Neural cell (in vitro differentiated cells): ENCODE measurements around the gene PTPRG. TPM values are rescaled to one million over a fixed set of nuclear protein-coding genes. Genes with fewer than 3 reads are reported as not detected.

ENCODE experiments used
- H2AFZ ChIP-seq: fragments of 200-600, 300-800 bp; sonication (generic), shearing (Covaris generic); 2 replicates; pipeline ENCODE4 v1.6.0; 2014; ENCODE audit warnings: low read depth, mild to moderate bottlenecking, antibody characterized with exemption, low read length, moderate library complexity
- H3F3A ChIP-seq: fragments of 200-600 bp; shearing (Covaris generic); 2 replicates; pipeline ENCODE4 v1.6.1; 2016; ENCODE audit warnings: mild to moderate bottlenecking, moderate library complexity, mixed read lengths, antibody characterized with exemption, low read length; ENCODE audit not compliant: insufficient read depth, poor library complexity, severe bottlenecking
- H3K27ac ChIP-seq: fragments of 200-600, 300-800 bp; sonication (generic), shearing (Covaris generic); 2 replicates; pipeline ENCODE4 v1.5.1; 2014; ENCODE audit warnings: mild to moderate bottlenecking, low read length, moderate library complexity
- H3K27me3 ChIP-seq: fragments of 300-800, 200-600 bp; sonication (generic), shearing (Covaris generic); 2 replicates; pipeline ENCODE4 v1.6.0; 2014; ENCODE audit warnings: mild to moderate bottlenecking, low read depth, low read length, moderate library complexity; ENCODE audit not compliant: insufficient read depth
- H3K36me3 ChIP-seq: fragments of 300-800, 200-600 bp; sonication (generic), shearing (Covaris generic); 2 replicates; pipeline ENCODE4 v1.5.1; 2014; ENCODE audit warnings: mild to moderate bottlenecking, antibody characterized with exemption, low read length, moderate library complexity; ENCODE audit not compliant: insufficient read depth
- H3K4me2 ChIP-seq: fragments of 300-800, 200-600 bp; sonication (generic), shearing (Covaris generic); 2 replicates; pipeline ENCODE4 v1.6.0; 2014; ENCODE audit warnings: mild to moderate bottlenecking, low read length
- H3K4me3 ChIP-seq: fragments of 300-800, 200-600 bp; sonication (generic), shearing (Covaris generic); 2 replicates; pipeline ENCODE4 v1.5.1; 2014; ENCODE audit warnings: mild to moderate bottlenecking, low read length, moderate library complexity
- H3K79me2 ChIP-seq: fragments of 200-600 bp; shearing (Covaris generic); replicated peaks from 2 replicates; pipeline ENCODE4 v1.6.0; 2014; ENCODE audit warnings: mild to moderate bottlenecking, low read length, moderate library complexity; ENCODE audit not compliant: insufficient read depth
- H3K9ac ChIP-seq: fragments of 300-800, 200-600 bp; sonication (generic), shearing (Covaris generic); 2 replicates; pipeline ENCODE4 v1.6.1; 2016; ENCODE audit warnings: mild to moderate bottlenecking, low read length, mixed read lengths
- H3K9me2 ChIP-seq: fragments of 200-600 bp; shearing (Covaris generic); 2 replicates; pipeline ENCODE4 v1.6.1; 2016; ENCODE audit warnings: mild to moderate bottlenecking, low read length, mixed read lengths; ENCODE audit not compliant: insufficient read depth
- H3K9me3 ChIP-seq: fragments of 200-600, 300-800 bp; sonication (generic), shearing (Covaris generic); 2 replicates; pipeline ENCODE4 v1.6.1; 2016; ENCODE audit warnings: mild to moderate bottlenecking, mixed run types, low read length, moderate library complexity, mixed read lengths
- H4K20me1 ChIP-seq: fragments of 200-600 bp; shearing (Covaris generic); 2 replicates; pipeline ENCODE4 v1.6.1; 2016; ENCODE audit warnings: mild to moderate bottlenecking, mixed run types; ENCODE audit not compliant: insufficient read depth
- CTCF ChIP-seq: fragments of 450-650 bp; IDR thresholded peaks from 2 replicates; pipeline ENCODE4 v1.5.1; 2014; ENCODE audit warnings: antibody characterized with exemption, mild to moderate bottlenecking, moderate library complexity; ENCODE audit not compliant: poor library complexity, severe bottlenecking
- EP300 ChIP-seq: fragments of 450-650 bp; conservative IDR thresholded peaks from 2 replicates; pipeline ENCODE4 v1.6.1; 2014; ENCODE audit warnings: antibody characterized with exemption, mild to moderate bottlenecking, moderate library complexity; ENCODE audit not compliant: poor library complexity, severe bottlenecking
- EZH2 ChIP-seq: fragments of 200-600, 300-800 bp; shearing (Covaris generic), sonication (generic); IDR thresholded peaks from 2 replicates; pipeline ENCODE4 v1.6.1; 2014; ENCODE audit warnings: antibody characterized with exemption, low read length, borderline replicate concordance, mild to moderate bottlenecking; ENCODE audit not compliant: insufficient read depth, poor library complexity, severe bottlenecking
- MXI1 ChIP-seq: fragments of 450-650 bp; conservative IDR thresholded peaks from 2 replicates; pipeline ENCODE4 v1.6.1; 2014; ENCODE audit warnings: antibody characterized with exemption, mild to moderate bottlenecking; ENCODE audit not compliant: poor library complexity, severe bottlenecking
- POLR2AphosphoS5 ChIP-seq: IDR thresholded peaks from 2 replicates; pipeline ENCODE4 v1.6.1; 2012
- RAD21 ChIP-seq: fragments of 450-650 bp; conservative IDR thresholded peaks from 2 replicates; pipeline ENCODE4 v1.6.1; 2014; ENCODE audit warnings: antibody characterized with exemption, mild to moderate bottlenecking, moderate library complexity
- REST ChIP-seq: IDR thresholded peaks from 2 replicates; pipeline ENCODE4 v1.6.1; 2012; ENCODE audit warnings: borderline replicate concordance
- SMC3 ChIP-seq: fragments of 450-650 bp; conservative IDR thresholded peaks from 2 replicates; pipeline ENCODE4 v1.6.1; 2014; ENCODE audit warnings: antibody characterized with exemption, mild to moderate bottlenecking, moderate library complexity; ENCODE audit not compliant: poor library complexity
- TAF1 ChIP-seq: IDR thresholded peaks from 2 replicates; pipeline ENCODE4 v1.6.1; 2012; ENCODE audit warnings: low read depth
- polyA plus RNA-seq: library from polyadenylated mRNA; depleted of rRNA; stranded (reverse); fragments of >200 nt; gene quantifications from 2 replicates; pipeline ENCODE4 v1.2.3, GENCODE V29; 2014

PTPRG gene
- polyA plus RNA-seq, 1 donor from 2014 or later = 33.1 TPM

GRCh38 chr3:62277450-62277849 lies 716.1 kb downstream of the PTPRG start:
- no peak overlapping the region for H3K4me2 ChIP-seq
- no peak overlapping the region for H2AFZ ChIP-seq
- no peaks in the 10 kb centered on the region for H3K79me2 ChIP-seq
- H3K36me3 ChIP-seq = peaks cover 16% of the 10 kb centered on the region
- no peaks in the 10 kb centered on the region for H3K9me2 ChIP-seq
- H3K9ac ChIP-seq = no peak overlapping the region
- H3K4me3 ChIP-seq = no peak overlapping the region
- H3F3A ChIP-seq = no peaks in the 10 kb centered on the region
- TF ChIP-seq CTCF = no peak
- TF ChIP-seq RAD21 = no peak
- no peak for TF ChIP-seq EP300
- TF ChIP-seq POLR2AphosphoS5 = no peak
- TF ChIP-seq EZH2 = no peak
- no peak for TF ChIP-seq REST
- TF ChIP-seq TAF1 = no peak
- no peak for TF ChIP-seq SMC3
- TF ChIP-seq MXI1 = no peak
- no peak overlapping the region for H3K27ac ChIP-seq
- no peaks in the 10 kb centered on the region for H3K27me3 ChIP-seq
- H4K20me1 ChIP-seq = no peaks in the 10 kb centered on the region
- no peaks in the 10 kb centered on the region for H3K9me3 ChIP-seq

- H3K4me3 ChIP-seq = no peak overlapping the region
- no peak overlapping the region for H2AFZ ChIP-seq
- TF ChIP-seq CTCF (no peak), MXI1 (no peak), TAF1 (no peak), REST (no peak), EP300 (no peak), SMC3 (no peak), RAD21 (no peak), EZH2 (no peak), POLR2AphosphoS5 (no peak)
- no peaks in the 10 kb centered on the region for H4K20me1 ChIP-seq
- H3F3A ChIP-seq = no peaks in the 10 kb centered on the region
- no peak overlapping the region for H3K4me2 ChIP-seq
- H3K79me2 ChIP-seq = no peaks in the 10 kb centered on the region
- no peaks in the 10 kb centered on the region for H3K27me3 ChIP-seq
- H3K27ac ChIP-seq = no peak overlapping the region
- no peak overlapping the region for H3K9ac ChIP-seq
- H3K36me3 ChIP-seq = peaks cover 14% of the 10 kb centered on the region
- H3K9me2 ChIP-seq = no peaks in the 10 kb centered on the region
- no peaks in the 10 kb centered on the region for H3K9me3 ChIP-seq
Observed at GRCh38 chr3:62277986-62278385, 716.6 kb downstream of the PTPRG start.
